GM12878 (cell line): Measurements from ENCODE around the gene MAB21L3. TPM values are rescaled to one million over a fixed set of nuclear protein-coding genes. Genes with fewer than 3 reads are reported as not detected.

Experiments
- BACH1 ChIP-seq: fragments of 450-650 bp; IDR thresholded peaks from 2 replicates; pipeline ENCODE4 v1.6.1; 2017; ENCODE audit warnings: mild to moderate bottlenecking, borderline replicate concordance
- CHD1 ChIP-seq: IDR thresholded peaks from 2 replicates; pipeline ENCODE4 v1.6.1; 2012; ENCODE audit warnings: low read depth, low read length, improper control_type of control experiment
- DPF2 ChIP-seq: fragments of 450-650 bp; IDR thresholded peaks from 2 replicates; pipeline ENCODE4 v1.6.1; 2017; ENCODE audit warnings: mild to moderate bottlenecking
- MLLT1 ChIP-seq: fragments of 450-650 bp; IDR thresholded peaks from 2 replicates; pipeline ENCODE4 v1.6.1; 2016; ENCODE audit warnings: mild to moderate bottlenecking
- PAX8 ChIP-seq: fragments of 450-650 bp; IDR thresholded peaks from 2 replicates; pipeline ENCODE4 v1.6.1; 2017; ENCODE audit warnings: mild to moderate bottlenecking, moderate library complexity
- POLR2AphosphoS2 ChIP-seq: IDR thresholded peaks from 2 replicates; pipeline ENCODE4 v1.6.1; 2011; ENCODE audit warnings: low read depth, mild to moderate bottlenecking, low read length, improper control_type of control experiment, moderate library complexity
- RELB ChIP-seq: fragments of 450-650 bp; IDR thresholded peaks from 2 replicates; pipeline ENCODE4 v1.6.1; 2017; ENCODE audit warnings: low read depth, mild to moderate bottlenecking, moderate library complexity
- SP1 ChIP-seq: IDR thresholded peaks from one replicate; pipeline ENCODE4 v1.6.1; 2011; ENCODE audit warnings: low read depth, low read length
- polyA plus RNA-seq, 11 experiments: library from polyadenylated mRNA; depleted of rRNA in 4 of 11; unstranded in 6 of 11; stranded (reverse) in 5 of 11; fragments of >200 nt; fragmentation: Nextera tagmentation in 4 of 11; fragmentation: Illumina TruSeq in 1 of 11; extraction: Ambion mirVana in 4 of 11; extraction: Trizol in 1 of 11; gene quantifications; 1 replicate in 1 of 11; 2 replicates in 10 of 11; pipeline versions ENCODE4 v1.2.1 to v1.2.3, GENCODE V29; 2011 to 2016; ENCODE audit warnings: inconsistent platforms in 2 of 11, missing spikeins in 2 of 11, low read depth in 1 of 11
- total RNA-seq, 4 experiments: library from RNA; depleted of rRNA in 3 of 4; stranded (reverse); fragments of >200 nt in 3 of 4; fragmentation: Illumina TruSeq in 1 of 4; extraction: Trizol in 1 of 4; gene quantifications; 2 replicates each; pipeline versions ENCODE4 v1.2.1 to v1.2.3, GENCODE V29; 2013 to 2021

MAB21L3 gene
- total and polyA plus RNA-seq, 10 of the 15 experiments (the other 5 are each of a cell fraction or from before 2014, with no cell fraction given), result 0.18 to 18.6 (median 1.3) TPM

- TF ChIP-seq RELB (no peak), SP1 (no peak), BACH1 (no peak), DPF2 (no peak), CHD1 (0 out of 2 replicates have a peak, but pooled peaks have one; percentile 4), PAX8 (peak; percentile 87; the same call in 1 of the 2 replicates), MLLT1 (peak; percentile 98), POLR2AphosphoS2 (no peak)
These were observed 374 bp downstream of the MAB21L3 start (continued) for GRCh38 chr1:116111524-116112021.
